GM18909 (cell line): ENCODE data around the gene CDYL2.
"Not testable (repeated sequence)": the region's sequence is repeated elsewhere in the genome, so short reads cannot be mapped to it uniquely, and the experiment has no call there.

ENCODE experiments used
- ATAC-seq: cut with Tn5 transposase; IDR thresholded peaks from one replicate; pipeline ENCODE4 v1.9.1; 2021; ENCODE audit warnings: mild to moderate bottlenecking; ENCODE audit not compliant: unreplicated experiment, poor library complexity

Gene CDYL2

DNA sequence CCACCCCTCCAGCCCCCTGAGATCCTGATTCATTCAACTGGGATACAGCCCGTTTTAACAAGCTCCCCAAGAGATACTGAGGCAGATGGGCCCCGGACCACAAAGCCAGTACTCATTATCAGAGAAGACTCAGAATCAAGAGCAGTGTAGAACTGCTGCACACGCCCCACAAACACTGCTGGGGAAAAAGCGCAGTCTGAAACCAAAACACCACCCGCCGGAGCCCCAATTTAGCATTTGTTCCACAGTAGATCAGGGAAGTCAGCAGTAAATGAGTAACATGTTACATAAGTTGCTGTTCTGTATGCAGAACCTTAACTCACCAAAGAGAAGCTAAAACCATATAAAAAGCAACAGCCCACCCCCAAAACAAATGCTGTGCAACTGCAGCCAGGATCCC is 123.6 kb downstream of the CDYL2 start:
- ATAC-seq, result no peak

DNA sequence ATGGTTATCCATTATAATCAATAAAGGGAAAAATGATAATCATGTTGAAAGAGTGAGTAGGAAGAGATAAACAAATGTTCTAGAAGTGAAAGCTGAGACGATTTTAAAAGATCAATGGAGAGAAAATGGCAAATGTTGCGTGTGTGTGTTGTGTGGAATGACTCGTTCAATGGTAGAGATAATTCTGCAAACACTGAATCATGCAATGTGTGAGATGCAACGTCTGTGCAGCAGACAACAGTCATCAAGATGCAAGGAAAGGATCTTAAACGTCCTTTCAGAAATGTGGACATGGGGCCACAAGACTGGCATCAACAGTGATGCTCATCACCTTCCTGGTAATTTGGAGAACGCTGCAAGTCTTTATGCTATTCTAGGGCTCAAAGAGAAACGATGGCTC is 124.4 kb downstream of the CDYL2 start:
- ATAC-seq, result no peak

DNA sequence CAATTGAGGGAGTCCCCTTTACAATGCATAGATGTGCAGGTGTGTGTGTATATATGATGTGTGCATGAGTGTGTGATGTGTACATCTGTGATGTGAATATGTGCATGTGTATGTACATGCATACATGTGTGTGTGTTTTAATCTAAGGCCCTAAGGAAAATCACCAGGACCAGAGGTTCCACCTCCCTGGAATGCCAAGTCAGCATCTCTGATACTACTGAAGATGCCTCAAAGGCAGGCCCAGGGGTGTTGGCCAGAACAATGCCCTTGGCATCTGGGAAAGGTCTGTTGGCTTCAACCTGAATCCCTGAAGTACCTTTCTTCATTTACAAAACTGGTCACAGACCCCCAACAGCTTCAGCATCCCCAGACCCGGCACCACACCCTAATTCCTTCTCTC is 129.5 kb downstream of the CDYL2 start:
- ATAC-seq, result no peak

DNA sequence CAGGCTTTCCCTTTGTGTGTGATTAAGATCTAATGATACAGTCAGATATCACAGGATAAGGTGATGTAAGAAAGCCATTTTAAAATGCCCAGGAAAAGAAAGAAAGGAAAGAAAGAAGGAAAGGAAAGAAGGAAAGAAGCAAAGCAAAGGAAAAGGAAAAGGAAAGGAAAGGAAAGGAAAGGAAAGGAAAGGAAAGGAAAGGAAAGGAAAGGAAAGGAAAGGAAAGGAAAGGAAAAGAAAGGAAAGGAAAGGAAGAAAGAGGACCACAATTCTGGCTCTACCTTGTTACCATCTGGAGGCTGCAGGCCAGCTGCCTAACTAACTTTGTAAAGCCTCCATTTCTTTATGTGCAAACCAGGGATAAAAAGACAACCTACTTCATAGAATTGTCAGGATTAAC is 132.0 kb downstream of the CDYL2 start:
- no peak for ATAC-seq

DNA sequence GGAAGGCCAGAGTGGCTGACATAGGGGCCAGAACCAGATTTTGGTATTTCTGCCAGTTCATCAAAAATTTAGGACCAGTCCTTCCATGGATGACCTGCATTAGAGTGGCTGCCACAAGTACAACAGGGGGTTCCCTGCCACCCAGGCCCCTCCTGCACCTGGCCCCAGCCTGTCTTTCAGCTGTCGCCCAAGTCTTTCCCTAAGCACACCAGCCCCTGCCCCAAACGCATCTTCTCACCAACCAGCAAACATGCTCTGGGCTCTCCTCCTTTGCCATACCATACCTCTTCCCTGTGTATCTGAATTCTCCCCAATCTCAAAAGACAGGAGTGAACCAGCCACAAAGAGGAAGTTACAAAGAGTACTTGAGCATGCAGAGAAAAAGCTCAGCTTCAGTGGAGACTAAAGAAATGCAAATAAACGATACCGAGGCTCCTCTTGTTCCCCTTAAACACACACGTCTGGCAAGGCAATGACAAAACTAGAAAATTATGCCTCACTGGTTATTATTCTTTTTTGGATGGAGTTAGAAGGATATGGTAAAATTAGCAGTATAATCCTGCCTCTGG is 133.0 kb downstream of the CDYL2 start:
- ATAC-seq, result peak; percentile 55

DNA sequence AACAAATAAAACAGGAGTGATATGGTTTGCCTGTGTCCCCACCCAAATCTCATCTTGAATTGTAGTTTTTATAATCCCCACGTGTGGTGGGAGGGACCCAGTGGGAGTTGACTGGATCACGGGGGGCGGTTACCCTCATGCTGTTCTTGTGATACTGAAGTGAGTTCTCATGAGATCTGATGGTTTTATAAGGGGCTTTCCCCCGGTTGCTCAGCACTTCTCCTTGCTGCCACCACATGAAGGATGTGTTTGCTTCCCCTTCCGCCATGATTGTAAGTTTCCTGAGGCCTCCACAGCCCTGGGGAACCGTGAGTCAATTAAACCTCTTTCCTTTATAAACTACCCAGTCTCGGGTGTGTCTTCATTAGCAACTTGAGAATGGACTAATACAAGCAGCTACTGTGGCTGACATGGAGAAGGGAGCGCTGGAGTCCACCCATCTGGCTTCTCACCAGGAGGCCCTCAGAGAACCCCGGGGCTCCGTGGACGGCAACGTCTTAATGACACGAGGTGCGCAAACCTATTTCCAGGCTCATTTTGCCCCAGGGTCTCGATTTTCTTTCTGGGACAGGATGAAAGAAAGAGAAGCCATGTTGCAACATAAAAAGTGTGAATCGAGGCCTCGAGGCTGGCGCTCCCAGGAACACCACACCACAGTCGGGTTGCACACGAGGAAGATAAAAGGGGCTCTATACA is 134.1 kb downstream of the CDYL2 start:
- ATAC-seq, result no peak

DNA sequence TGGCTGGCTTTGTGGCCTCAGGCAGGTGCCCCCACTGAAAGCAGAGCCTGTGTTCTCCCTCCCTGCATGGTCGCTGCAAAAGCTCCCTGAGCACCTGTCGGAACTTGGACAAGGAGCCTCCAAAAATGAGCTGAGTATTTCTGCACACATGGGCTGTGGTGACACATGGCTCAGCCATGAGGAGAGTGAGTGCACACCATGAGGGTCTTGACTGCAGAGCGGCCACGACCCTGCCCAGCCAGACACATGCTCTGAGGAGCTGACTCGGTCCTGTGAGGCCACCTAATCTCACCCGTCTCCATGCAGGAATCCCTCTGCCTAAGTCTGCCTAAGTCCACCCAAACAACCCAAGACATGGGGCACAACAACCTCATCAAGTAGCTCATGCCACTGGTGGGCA is 134.7 kb downstream of the CDYL2 start:
- ATAC-seq, result no peak

DNA sequence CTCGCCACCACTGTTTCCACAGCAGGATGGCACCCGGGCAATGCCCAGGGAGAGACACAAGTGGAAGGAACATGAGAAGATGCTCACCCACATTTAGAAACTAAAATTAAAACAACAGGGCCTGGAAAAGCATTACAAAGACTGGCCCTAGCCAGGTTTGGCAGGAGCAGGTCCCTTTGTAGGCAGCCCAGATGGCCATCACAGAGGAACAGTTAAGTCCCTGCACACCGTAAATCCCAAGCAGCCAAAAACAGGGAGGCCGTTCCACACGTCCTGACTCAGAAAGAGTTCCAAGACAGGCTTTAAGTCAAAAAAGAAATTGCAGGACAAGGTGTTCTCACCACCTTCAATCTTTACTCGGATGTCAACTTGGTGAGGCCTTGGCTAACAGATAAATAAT is 136.5 kb downstream of the CDYL2 start:
- no peak for ATAC-seq

DNA sequence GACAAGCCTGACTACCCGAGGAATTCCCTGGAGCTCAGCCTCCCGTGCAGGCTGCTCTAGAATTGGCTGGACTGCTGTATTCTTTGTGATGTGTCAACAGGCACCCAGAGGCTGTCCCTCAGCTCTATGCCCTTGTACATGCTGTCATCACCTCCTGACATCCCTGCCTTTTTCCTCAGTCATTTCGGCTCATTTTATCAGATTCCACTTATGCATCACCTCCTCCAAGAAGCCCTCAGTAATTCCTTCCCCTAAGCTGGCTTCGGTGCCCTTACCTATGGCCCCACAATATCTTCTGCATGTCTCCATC is 137.2 kb downstream of the CDYL2 start:
- no peak for ATAC-seq

DNA sequence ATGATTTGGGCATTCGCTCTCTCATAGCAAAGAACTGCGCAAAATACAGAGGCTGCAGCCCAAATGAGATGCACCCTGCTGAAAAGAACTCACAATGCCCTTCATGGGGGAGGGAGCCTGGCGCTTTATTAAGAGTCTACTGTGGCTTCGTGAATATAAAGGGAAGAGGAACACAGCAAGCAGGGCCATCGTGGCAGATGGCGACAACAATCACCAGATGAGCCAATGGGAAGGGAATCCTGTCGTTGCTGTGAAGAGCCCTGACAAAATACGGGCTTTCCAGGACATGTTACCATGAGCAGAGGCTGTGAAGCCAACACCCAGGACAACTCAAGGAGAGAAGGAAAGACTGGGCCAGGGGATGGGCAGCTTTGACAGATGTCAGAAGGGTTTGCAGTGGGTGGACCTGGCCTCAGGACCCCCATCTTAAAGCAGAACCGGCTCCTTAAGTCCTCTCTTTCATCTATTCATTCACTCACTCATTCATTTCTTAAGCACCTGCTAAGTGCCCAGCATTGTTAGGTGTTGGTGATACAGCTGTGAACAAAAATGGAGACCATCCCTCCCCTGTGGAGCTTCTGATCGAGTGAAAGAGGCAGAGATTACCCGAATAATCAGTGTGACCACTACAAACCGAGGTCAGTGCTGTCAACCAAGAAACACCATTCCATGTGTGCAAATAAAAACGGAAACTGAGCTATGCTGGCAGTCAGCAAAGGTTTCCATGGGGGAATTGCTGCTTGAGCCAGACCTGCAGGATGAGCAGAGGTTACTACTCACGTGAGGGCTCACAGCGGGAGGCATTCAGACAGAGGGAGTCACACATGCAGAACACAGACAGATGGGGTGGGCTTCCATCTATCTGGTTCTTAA is 137.8 kb downstream of the CDYL2 start:
- ATAC-seq, result no peak

DNA sequence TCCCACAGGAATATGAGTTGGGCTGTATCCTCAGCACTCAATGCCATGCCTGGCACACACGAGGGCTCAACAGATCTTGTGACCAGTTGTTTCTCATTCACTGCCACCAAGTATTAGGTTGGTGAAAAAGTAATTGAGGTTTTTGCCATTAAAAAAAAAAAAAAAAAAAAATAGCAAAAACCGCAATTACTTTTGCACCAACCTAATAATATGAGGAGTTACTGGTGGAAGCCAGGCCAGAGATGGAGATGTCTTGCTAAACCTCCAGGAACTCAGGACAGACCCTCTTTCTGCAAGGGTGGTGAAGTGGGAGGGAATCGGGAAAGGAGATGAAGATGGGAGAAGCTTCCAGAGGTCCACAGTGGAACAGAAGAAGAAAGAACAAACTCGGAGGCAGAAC is 139.0 kb downstream of the CDYL2 start:
- no peak for ATAC-seq

DNA sequence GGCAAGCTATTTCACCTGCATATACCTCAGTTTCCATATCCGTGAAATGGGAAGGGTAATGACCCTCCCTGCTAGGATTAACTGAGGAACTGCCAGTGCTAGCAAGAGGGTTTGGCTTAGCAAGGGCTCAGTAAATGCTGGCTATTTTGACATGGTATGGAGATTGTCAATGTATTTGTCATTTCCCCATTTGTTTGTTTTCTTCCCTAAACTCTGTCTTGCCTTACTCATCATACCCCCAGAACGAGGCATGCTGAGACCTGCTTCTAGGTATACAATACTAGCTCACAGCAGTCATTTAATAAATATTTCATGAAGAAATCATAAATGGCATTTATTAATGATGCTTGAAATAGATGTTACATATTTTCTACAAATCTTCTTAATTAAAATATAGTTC is 139.6 kb downstream of the CDYL2 start:
- ATAC-seq, result no peak

DNA sequence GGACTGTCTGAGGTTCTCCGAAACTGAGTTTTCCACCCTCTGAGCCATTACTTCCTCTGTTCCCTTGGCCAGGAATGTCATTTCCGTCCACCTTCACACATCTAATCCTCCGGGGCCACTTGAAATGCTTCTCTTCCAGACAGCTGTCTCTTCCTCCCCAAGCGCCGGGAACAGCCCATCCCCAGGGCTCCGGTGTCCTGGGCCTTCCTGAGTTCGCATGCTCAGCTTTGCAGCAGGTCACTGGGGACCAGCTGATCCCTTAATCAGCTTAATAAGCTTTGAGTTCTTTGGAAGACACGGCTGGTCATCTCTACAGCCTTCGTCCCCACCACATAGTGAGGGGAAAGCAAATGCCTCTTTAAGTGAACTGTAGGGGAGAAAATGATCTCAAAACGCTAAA is 140.2 kb downstream of the CDYL2 start:
- no peak for ATAC-seq

DNA sequence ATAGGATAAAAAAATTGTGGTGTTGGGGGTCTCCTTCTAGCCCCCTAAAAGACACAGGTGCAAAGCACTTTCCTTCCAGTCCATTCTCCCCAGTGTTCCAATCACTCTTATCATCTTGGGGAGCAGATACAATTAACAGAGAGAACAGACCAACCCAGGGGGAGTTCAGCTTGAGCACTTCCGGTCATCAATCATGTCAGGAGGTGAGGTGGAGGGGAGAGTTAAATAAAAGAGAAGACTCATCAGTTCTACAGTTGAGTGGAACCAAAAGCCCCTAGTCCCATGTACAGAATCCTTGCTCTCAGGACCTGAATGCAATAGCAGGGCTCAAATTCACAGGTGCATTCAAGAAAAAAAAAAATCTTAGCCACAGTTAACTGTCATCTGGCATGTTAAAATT is 141.3 kb downstream of the CDYL2 start:
- no peak for ATAC-seq

DNA sequence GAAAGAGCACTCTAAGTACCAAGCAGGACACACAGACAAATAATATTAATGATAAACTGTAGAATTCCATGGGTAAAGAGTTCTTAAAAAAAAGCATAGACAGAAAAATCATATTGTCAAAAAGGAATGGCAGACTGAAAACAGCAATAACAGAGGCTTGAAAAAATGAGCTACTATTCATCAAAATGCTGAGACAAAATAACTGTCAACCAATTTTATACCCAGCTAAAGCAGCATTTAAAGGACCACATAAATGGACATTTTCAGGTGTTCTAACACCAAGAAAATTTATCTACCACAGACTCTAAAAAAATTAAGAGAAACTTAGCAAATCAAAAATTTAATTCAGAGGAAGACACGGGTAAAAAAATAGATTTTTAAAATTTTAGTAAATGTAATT is 144.5 kb downstream of the CDYL2 start:
- no peak for ATAC-seq

DNA sequence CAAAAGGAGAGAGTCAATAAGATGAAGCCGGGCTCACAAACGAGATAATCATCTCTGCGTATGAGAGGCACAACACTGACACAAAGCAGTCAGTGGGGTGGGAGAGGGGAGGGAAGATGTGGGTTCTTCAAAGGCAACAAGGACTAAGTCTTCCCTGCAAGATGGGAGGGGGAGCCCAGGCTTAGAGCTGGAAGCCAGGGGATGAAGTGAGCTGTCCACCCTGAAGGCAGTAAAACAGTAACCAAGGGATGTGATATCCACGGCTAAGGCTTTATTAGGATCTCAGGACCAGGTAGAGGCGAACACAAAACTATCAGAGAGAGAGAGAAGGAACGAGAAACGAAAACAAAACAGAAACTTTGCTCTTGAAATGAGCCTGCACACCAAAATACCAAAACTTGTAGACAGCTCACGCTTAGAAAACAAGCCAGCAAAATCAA is 147.7 kb downstream of the CDYL2 start:
- peak; percentile 93 for ATAC-seq

DNA sequence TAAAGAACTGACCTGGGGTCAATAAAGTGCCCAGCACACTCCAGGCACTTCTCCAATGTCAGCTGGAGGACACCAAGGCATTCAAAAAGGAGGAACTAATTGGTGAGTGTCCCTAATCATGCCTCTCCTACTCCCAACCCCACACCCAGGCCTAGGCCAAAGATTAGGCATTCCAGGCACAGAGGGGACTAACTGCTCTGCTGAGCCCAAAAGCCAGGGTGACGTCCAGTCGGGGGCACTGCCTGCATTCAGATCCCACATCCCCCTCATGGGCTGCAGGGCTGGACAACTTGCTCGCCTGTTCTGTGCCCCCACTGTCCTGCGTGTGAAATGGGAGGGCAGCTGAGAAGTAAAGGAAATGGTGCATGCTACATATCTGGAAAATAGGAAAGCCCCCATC is 148.2 kb downstream of the CDYL2 start:
- ATAC-seq, result no peak

DNA sequence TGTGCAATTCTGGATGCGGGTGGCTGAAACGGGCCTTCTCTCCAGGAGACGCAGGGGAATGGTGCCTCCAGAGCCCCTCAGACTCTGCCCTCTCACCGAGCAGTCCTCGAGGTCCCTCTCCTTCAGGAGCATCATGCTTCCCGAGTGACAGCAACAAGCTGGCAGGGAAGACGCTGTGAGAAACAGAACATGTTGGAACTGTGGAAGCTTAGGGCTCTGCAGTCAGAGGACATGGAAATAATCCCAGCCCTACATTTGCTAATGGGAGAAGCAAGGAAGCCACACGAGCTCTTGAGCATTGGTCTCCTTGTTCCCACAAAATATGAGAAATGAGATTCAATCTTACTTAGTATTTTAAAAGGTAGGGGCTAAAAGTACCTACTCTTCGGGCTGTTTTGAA is 148.6 kb downstream of the CDYL2 start:
- no peak for ATAC-seq

DNA sequence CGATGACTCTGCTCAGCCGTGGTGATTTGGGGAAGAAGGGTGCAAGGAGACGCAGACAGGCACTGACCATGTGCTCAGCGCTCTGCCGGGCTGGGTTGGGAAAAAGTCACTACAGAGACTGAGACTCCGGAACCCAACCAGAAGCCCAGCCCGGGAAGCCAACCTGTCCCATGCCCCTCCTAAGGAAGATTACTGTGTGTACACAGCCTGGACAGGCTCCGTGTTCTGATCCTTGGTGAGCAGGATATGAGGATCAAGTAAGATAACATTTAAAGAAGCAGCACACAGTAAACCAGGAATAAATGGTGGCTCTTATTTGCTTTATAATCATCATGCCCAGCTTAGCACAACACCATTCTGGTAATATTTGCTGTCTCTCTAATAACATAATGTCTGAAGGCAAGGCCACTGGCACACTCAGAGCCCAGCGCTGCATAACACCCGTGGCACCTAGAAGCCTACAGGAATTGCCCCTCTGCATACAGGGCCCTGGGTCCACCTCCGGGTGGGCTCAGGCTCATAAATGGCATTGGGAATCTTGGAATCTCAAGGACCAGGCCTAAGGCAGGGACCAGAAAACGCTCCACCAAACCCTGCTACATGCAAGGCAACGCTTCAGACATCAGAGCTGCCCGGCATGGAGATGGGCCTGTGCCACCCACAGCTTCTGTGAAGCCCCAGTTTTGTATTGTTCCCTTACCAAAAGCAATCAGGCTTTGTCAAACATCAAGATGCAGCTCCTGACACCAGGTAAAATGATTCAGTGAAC is 150.1 kb downstream of the CDYL2 start:
- no peak for ATAC-seq

DNA sequence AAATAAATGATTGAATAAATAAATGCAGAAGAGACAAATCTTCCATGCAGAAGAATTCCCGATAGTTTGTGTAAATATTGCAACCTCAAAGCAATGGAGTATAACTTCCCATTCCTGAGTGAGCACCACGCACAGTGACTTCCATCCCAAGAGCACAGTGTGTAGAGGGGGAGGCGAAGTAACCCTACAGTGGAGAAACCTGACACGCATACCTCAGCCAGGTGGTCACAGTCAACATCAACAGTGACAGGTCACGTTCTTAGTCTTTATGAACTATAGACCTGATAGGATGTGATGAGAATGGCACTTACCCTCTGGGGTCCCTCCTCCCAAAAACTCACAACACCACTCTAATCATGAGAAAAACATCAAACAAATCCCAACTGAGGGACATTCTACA is 152.0 kb downstream of the CDYL2 start:
- no peak for ATAC-seq

DNA sequence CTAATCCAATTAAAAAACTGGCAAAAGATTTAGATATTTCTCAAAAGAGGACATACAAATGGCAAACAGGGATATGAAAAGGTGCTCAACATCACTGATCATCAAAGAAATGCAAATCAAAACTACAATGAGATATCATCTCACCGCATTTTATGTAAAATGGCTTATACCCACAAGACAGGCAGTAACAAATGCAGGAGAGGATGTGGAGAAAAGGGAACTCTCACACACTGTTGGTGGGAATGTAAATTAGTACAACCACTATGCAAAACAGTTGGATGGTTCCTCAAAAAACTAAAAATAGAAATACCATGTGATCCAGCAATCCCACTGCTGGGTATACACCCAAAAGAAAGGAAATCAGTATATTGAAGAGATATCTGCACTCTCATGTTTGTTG is 154.1 kb downstream of the CDYL2 start:
- not testable (repeated sequence) for ATAC-seq
